GM10248 (cell line): ENCODE results near the gene RPS27L.

Experiments
- CTCF ChIA-PET: fragments of 300-600 bp; sonication (Branson Sonifier 250); formaldehyde crosslinking; extraction: SDS; loops from one replicate; lab custom pipeline; 2021; ENCODE audit warnings: antibody characterized with exemption; lab: Yijun Ruan, JAX
- POLR2A ChIA-PET: fragments of 350-650 bp; sonication (Branson Sonifier 250); formaldehyde crosslinking; extraction: SDS; loops from one replicate; lab custom pipeline; 2020; ENCODE audit warnings: antibody characterized with exemption; lab: Yijun Ruan, JAX
- DNase-seq: peaks from one replicate; pipeline ENCODE4 v3.0.0; 2012; ENCODE audit errors: extremely low spot score
- CTCF ChIP-seq: IDR thresholded peaks from 2 replicates; pipeline ENCODE4 v1.5.1; 2012; ENCODE audit warnings: mild to moderate bottlenecking, low read depth; ENCODE audit errors: extremely low read depth, missing control alignments, control extremely low read depth

The RPS27L gene

GRCh38 chr15:63169788-63170187, 12.5 kb upstream of the RPS27L start:
- no peak for TF ChIP-seq CTCF
- ChIA-PET CTCF (no interaction called here), POLR2A (no interaction called here)
- no peak for DNase-seq

GRCh38 chr15:63166219-63166618, 8.9 kb upstream of the RPS27L start:
- peak; percentile 31 for TF ChIP-seq CTCF
- ChIA-PET POLR2A (no interaction called here), CTCF (interaction anchor here (0.8 to 1.7 kb wide), 6 partner anchors 9 to 83 kb away, joined by 3 to 6 read pairs (median 3); partner anchors contain the start of gene RPS27L)
- DNase-seq, result no peak

- TF ChIP-seq CTCF, result no peak
- no peak for DNase-seq
- POLR2A ChIA-PET, result no interaction called here
- CTCF ChIA-PET, result interaction anchor here (1.2 to 1.7 kb wide), 2 partner anchors 12 to 84 kb away, joined by 3 to 6 read pairs; no protein-coding TSS in a partner anchor
Observed at GRCh38 chr15:63165166-63165859, 8.0 kb upstream of the RPS27L start.

- no peak for TF ChIP-seq CTCF
- POLR2A ChIA-PET, result no interaction called here
- no peak for DNase-seq
- CTCF ChIA-PET, result interaction anchor here (1.7 kb wide), 1 partner anchor 9 kb away, joined by 3 read pairs; no protein-coding TSS in a partner anchor
Observed at GRCh38 chr15:63163217-63163616, 5.9 kb upstream of the RPS27L start.

GRCh38 chr15:63160638-63161037, 3.4 kb upstream of the RPS27L start:
- CTCF ChIA-PET, result interaction anchor here (0.9 to 1.1 kb wide), 2 partner anchors 30 to 35 kb away, joined by 3 read pairs; no protein-coding TSS in a partner anchor
- DNase-seq, result no peak
- no peak for TF ChIP-seq CTCF
- POLR2A ChIA-PET, result no interaction called here

GRCh38 chr15:63157891-63158431, 684 bp upstream of the RPS27L start:
- ChIA-PET POLR2A (interaction anchor here (0.7 to 1.0 kb wide), 2 partner anchors 12 to 85 kb away, joined by 3 to 5 read pairs; no protein-coding TSS in a partner anchor), CTCF (interaction anchor here (0.8 to 1.4 kb wide), 5 partner anchors 10 to 309 kb away, joined by 3 to 5 read pairs (median 3); no protein-coding TSS in a partner anchor)
- no peak for TF ChIP-seq CTCF
- DNase-seq, result peak; percentile 60
